Non-pigmented ciliary epithelial cell (primary cell): Measurements from ENCODE around the gene HNRNPR.
"Not testable (repeated sequence)": the region's sequence is repeated elsewhere in the genome, so short reads cannot be mapped to it uniquely, and the experiment has no call there.

Source experiments
- DNase-seq: peaks from one replicate; pipeline ENCODE4 v3.0.0-alpha.2; 2010; ENCODE audit warnings: low read depth

HNRNPR gene

DNA sequence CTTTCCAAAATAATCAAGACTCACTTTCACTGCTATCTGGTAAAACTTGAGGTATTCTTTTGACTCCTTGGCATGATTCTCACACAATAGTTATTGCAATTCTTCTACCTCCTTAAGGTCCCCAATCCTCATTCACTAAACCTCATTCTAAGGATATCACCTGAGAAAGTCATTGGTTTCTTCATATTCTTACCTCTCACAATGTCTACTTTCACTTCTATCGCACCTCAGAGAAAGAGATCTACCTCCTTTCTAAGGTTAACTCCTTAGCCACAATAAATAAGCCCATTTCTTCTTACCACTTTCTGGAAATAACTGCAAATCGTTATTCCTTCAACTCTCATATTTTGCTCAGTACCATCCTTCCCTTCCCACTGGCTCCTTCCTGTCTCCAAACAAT, 18.7 kb downstream of the HNRNPR start:
- no peak for DNase-seq

DNA sequence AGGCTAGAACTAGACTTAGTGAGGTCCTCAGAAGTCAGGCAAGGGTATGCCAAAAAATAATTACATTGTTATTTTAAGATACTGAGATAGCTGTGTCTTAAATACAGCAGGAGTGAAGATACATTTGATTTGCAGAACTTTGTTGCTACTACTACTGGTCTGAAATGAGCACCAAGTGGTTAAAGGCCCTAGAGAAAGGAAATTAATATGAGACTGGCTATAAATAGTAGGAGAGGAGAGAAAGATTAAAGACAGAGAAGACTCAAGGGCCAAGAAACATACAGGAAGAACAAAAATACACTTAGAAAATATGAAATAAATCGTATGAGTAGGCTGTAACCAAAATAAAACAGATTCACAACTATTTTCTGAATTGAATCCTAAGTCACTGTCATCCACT, 21.3 kb downstream of the HNRNPR start:
- no peak for DNase-seq

DNA sequence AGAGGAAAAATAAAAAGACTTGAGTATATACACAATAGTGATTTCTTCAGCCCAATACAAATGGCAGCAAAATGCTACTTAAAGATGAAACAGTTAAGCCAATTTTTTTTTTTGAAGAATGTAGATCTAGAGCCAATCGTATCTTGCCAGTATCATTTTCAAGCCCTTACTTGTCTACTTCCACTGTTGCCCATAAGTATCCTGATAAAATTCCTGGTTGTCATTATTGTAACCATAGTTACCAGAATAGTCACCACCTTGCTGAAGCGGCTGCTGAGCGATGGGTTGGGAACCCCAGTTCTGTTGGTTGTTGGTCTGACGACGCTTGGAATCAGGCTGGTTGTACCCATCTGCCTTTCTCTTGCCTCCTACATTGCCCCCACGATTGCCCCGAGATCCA, 33.8 kb downstream of the HNRNPR start:
- DNase-seq, result not testable (repeated sequence)

DNA sequence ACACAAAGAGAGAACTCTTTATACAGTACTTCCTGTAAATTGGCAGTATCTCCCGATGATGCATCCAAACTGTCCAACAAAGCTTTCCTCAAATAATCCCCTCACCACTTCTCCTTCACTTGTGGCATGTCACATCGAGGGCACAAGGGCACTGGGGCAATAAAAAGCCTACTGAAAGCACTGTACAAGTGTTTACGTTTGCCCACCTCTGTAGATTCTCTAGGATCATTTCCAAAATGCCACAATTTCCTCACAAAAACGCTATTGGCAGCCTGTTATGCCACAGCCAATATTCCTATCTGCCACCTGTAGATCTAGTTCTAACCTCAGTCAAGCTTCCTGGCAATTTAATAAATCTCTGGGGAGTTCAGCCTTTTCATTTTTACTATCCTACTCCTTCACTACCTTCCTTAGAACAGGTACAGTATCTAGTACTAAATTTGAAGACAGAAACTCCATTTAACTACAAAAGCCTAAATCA, 39.9 kb downstream of the HNRNPR start:
- DNase-seq, result no peak

DNA sequence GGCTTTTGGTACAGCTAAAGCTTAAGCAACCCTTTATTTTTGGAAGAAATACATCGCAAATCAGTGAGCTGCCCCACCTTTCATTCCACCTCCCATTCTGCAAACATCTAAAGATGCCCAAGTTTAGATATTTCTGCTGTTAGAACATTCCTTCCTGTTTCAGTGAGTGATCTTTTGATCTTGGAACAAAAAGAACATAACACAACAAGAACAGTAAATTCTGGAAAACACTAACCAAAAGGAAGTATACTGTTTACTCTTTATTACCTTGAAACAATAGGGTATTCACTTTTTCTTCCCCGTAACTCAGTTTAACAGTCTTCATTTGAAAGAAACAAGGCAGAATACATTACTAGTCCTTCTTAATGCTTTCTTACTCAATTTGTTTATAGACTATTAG, 40.6 kb downstream of the HNRNPR start:
- DNase-seq, result no peak

DNA sequence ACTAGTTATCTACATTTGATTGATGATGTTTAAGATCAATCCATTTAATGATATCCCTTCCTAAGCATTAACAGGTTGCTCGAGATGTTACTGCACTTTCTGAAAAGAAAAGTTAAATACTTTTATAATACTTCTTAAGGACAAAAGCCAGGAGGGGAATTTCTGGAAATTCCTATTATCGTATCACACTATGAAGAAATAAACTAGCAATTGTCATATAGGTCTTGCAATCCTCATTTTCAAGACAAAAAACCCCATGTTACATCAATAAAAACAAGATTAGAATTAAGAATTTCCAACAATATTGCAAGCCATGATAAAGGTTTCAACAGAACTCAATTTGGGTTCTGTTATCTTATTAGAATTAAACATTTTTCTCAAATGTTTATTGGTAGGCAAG, 47.2 kb downstream of the HNRNPR start:
- DNase-seq, result no peak

DNA sequence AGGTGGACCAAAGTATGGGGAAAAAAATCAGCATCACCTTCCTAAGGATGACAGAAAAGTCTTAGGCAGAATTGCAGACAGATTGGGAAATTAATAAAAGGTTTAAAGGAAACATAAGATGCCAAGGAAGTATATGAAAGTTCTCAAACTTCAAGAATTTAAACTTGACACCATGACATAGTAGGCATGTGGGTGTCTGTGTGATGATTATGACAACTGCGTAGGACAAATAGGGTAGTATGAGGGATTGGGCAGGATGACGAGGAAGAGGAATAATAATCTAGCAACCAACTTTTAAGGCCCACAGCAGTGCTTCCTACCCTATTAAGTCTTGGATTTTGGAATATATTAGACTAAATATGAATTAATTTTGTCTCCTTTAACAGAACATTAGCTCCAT, 52.4 kb downstream of the HNRNPR start:
- DNase-seq, result no peak

DNA sequence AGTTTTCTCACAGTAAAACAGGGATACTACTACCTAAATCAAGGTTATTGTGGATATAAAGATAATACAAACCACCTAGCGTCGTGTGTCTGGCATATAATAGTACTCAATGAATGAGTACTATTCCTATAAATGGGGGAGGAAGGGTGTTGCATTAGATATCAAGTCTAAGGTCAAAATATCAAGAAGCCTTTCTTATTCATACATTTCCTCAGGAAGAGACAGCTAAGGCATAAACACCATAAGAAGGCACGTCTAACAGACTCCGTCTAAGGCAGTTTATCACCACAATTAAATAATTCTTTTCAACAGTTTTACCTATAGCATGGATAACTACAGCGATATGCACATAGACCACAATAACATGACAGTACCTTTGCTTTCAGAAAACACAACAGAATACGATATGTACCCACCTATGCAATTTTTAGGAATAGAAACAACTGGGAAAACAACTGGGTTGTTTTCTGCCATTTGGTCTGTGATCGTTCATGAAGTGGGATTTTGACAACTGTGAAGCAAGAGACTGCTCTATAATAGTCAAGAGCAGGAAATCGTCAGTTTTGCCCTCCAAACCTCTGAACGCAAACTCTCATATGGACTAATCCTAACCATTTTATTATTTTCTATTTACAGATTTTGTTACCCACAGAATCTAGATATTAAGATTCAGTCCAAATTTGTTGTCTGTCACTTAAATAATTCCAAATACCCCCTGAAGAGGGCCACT, 53.1 kb downstream of the HNRNPR start:
- DNase-seq, result no peak

DNA sequence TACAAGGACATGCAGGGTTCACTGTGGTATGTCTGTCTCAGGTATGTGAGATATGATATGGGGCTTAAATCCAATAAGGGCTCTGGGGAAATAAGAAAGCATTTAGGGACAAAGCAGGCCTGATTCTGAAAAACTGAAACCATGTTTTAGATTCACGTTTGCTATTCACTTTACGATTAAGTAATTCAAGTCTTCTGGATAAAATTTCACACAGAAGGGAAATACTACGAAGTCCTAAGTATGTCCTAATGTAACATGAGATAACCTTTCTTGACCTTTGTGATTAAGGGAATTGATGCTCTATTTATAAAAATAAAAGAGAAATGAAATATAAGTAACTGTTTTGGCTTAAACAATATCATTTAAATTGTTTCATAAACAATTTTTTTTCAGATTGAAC, 55.4 kb downstream of the HNRNPR start:
- no peak for DNase-seq

DNA sequence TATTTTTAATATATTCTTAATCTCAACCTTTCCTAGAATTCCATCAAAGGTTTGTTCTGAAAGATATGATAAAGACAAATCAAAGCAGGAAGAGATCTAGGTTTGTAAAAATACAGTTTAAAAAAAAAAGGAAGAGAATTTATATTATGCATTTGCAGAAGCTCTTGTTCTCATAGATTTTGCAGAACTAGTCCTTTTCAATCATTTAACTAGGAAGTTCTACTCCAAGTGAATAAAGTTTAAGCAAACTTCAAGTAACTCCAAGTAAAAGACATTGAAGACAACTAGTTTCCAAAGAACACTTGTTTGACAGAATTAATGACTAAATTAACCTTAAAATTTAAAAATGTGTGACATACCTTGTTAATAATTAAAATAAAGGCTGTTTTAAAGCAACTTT, 55.9 kb downstream of the HNRNPR start:
- no peak for DNase-seq

DNA sequence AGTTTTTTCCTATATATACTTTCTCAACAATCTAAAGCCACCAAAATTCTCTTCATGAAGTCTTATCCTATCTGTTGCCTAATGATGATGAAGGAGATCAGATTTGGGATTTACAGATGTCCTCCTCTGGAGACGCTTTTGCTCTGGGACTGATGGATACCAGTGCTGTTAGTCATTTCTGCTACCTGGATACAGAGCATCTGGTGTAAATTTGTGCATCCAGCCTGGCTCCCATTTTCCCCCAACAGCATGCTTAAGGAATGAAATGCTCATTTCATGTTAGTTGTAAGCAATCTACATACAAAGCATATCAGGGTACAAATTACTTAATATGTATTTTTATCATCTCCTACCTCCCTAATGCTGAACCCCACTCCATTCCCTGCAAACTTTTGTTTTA, 57.7 kb downstream of the HNRNPR start:
- DNase-seq, result no peak

DNA sequence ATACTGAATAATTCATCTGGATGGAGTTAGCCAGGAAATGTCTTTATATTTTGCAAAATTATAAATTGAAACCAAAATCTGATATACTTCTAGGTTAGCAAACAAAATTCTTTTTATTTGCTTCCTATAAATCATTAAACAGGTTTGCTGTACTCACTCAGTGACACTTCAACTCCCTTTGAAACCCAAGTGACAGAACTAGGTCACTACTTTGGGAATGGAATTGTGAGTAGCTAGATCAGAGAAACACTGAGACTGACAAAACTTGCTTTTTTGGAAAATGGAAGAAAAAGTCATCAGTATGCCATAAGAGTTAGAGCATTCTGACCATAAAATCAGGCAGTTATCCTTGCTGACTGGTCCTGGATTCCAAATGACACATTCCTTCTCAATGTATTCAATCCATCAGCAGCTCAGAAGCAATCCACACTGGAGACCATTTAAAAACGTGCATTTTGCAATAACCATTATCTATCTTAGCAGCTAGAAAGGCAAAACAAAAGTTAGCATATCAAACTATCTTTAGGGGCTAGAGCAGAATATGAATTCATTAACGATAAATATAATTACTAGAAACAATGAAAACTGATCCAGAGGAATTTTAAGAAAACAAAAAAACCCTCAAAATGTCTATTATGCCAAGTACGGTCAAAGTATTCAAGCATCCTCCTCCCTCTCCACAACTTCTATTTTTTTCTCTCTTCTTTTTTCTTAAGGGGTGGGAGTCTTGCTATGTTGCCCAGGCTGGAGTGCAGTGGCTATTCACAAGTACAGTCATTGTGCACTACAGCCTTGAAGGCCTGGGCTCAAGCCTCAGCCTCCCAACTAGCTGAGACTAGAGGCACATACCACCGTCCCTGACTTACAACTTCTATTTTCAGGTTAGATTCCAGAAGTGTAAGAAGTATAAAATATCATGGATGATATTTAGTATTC, 60.1 kb downstream of the HNRNPR start:
- peak; percentile 13 for DNase-seq

DNA sequence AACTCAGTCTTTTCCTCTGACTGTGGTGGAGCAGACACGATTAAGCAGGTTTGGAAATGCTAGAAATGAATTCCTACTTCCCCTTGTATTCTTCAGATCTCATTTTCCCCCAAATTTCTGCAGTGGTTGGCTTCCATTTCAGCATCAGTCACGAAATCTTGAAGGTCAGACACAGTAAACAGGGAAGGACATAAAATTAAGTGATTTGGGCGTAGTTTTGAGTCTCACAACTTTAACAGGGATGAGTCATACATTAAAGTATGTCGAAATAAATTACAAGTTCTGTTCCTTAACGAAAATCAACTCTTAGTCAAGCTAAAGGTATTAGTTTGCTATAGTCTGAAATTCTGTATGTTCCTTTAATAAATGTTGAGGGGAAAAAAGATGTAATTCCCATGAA, 61.1 kb downstream of the HNRNPR start:
- DNase-seq, result peak; percentile 32

DNA sequence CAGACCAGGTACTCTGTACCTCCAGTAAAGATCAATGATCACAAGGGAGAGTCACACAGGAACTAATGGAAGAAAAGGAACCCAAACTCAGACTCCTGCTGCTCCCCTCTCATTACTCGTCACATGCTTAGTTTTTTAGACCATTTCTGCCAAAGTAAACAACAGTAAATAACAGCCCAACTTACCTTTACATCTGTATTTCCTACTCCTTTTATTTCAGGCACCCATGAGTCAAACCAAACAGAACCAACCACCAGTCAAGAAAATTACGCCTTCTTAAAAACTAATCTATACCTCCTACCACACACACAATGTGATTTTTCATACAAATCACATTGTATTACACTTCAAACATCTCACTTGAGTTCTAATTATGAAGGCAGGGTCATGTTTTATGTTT, 65.4 kb downstream of the HNRNPR start:
- DNase-seq, result no peak

DNA sequence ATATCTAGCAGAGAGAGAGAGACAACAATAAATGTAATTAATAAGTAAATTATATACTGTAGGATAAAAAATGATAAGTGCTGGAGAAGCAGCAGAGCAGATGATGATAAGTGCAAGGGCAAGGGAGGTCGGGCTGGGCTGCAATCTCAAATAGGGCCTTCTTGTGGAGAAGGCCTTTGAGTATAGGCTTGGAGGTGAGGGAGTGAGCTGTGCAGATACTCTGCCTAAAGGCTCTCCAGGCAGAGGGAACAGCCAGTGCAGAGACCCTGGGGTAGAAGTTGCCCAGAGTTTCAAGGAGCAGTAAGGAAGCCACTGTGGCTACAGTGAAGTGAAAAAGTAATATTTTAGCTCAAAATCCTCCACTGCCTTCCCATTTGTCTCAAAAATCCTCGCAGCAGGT, 67.6 kb downstream of the HNRNPR start:
- no peak for DNase-seq

DNA sequence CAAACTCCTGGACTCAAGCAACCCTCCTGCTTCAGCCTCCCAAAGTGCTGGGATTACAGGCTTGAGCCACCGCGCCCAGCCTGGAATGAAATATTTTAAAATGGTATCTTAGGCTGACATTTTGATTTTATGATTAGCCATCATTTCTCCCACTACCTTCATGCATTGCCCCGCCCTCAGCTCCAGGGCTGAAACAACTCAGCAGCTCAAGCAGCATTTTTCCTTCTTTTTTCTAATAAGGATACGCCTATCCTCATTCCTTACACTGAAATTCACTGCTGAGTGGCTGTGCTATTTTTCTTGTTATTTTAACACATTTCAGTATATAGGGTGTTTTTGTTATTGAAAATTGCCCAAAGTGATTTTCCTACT, 70.0 kb downstream of the HNRNPR start:
- DNase-seq, result no peak

DNA sequence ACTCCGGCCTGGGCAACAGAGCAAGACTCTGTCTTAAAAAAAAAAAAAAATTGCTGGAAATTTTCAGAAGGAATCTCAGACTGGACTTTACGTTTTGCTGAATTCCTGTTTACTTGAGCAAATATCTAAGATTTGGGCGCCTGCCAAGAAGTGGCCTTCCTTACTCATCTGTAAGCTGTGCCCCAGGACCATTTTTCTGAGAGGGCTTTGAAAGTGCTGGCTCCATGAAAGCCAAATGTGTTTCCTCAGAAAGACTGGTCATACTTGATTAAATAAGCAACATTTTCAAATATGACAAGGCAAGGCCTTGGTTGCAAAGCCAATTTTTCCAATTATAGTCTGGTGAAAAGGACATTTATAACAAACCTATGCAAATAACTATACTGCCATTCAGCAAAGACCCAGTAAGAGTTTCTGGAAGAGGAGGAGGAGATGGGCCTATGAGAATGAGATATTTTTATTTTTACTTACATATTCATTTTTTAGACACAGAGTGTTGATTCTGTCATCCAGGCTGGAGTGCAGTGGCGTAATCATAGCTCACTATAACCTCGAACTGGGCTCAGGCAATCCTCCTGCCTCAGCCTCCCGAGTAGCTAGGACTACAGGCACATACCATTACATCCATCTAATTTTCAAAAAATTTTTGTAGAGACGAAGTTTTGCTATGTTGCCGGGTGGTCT, 70.5 kb downstream of the HNRNPR start:
- peak; percentile 56 for DNase-seq

DNA sequence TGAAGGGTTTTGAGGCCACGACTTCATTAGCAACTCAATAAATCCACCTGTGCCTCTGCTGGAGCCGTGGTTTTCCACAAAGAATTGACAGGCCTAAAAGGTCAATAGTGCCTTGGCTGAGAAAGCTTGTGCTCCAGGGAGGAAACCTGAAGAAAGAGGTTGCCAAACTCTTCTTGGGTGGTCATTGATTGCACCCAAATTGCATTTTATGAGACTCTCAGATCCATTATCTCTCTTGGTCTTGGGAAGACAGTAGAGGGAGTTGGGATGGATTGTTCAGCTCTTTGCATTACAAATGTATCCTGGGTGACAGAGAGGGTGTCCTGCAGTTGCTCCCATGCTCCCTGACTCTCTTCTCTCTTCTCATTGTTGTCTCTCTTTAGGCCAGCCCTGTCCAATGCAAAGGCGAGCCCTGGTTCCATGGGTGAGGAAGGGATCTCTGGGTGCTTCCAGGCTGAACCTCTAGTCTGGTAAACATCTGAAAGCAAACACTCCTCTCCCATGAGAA, 80.7 kb downstream of the HNRNPR start:
- no peak for DNase-seq

DNA sequence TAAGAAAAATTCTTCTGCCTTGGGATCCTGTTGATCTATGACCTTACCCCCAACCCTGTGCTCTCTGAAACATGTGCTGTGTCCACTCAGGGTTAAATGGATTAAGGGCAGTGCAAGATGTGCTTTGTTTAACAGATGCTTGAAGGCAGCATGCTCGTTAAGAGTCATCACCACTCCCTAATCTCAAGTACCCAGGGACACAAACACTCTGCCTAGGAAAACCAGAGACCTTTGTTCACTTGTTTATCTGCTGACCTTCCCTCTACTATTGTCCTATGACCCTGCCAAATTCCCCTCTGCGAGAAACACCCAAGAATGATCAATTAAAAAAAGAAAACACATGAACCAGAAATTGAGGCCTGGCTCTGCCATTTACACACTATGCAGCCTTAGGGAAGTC, 86.0 kb downstream of the HNRNPR start:
- not testable (repeated sequence) for DNase-seq

DNA sequence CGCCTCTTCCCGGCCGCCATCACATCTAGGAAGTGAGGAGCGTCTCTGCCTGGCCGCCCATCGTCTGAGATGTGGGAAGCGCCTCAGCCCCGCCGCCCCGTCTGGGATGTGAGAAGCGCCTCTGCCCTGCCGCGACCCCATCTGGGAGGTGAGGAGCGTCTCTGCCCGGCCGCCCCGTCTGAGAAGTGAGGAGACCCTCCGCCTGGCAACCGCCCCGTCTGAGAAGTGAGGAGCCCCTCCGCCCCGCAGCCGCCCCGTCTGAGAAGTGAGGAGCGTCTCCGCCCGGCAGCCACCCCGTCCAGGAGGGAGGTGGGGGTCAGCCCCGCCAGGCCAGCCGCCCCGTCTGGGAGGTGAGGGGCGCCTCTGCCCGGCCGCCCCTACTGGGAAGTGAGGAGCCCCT, 86.7 kb downstream of the HNRNPR start:
- DNase-seq, result not testable (repeated sequence)
